MM.1S (cell line): ENCODE measurements around the gene MYO16.

Source experiments
- DNase-seq: peaks from one replicate; pipeline ENCODE4 v3.0.0-alpha.2; 2015
- H2AFZ ChIP-seq: fragments of 300-600 bp; sonication (generic); 2 replicates; pipeline ENCODE4 v1.6.0; 2016; ENCODE audit warnings: antibody characterized with exemption, low read length
- H3F3A ChIP-seq: fragments of 300-600 bp; sonication (generic); 2 replicates; pipeline ENCODE4 v1.6.1; 2016; ENCODE audit warnings: mild to moderate bottlenecking, antibody characterized with exemption, low read length, moderate library complexity, mixed read lengths; ENCODE audit not compliant: insufficient read depth
- H3K27ac ChIP-seq: fragments of 300-600 bp; sonication (generic); 2 replicates; pipeline ENCODE4 v1.5.1; 2016; ENCODE audit warnings: mild to moderate bottlenecking, low read length
- H3K27me3 ChIP-seq: fragments of 300-600 bp; sonication (generic); replicated peaks from 2 replicates; pipeline ENCODE4 v1.6.0; 2016; ENCODE audit warnings: low read length; ENCODE audit not compliant: insufficient read depth
- H3K36me3 ChIP-seq: fragments of 300-600 bp; sonication (generic); replicated peaks from 2 replicates; pipeline ENCODE4 v1.6.1; 2016; ENCODE audit warnings: mild to moderate bottlenecking, low read length, mixed read lengths; ENCODE audit not compliant: insufficient read depth
- H3K4me1 ChIP-seq: fragments of 300-600 bp; sonication (generic); 2 replicates; pipeline ENCODE4 v1.6.1; 2016; ENCODE audit warnings: low read length, mixed read lengths
- H3K4me2 ChIP-seq: fragments of 300-600 bp; sonication (generic); 2 replicates; pipeline ENCODE4 v1.6.0; 2016; ENCODE audit warnings: low read depth, low read length
- H3K4me3 ChIP-seq: fragments of 300-600 bp; sonication (generic); 2 replicates; pipeline ENCODE4 v1.5.1; 2016; ENCODE audit warnings: low read length, mixed read lengths
- H3K79me2 ChIP-seq: fragments of 300-600 bp; sonication (generic); 2 replicates; pipeline ENCODE4 v1.6.1; 2016; ENCODE audit warnings: mixed run types, low read length, mixed read lengths
- H3K9ac ChIP-seq: fragments of 300-600 bp; sonication (generic); 2 replicates; pipeline ENCODE4 v1.6.1; 2016; ENCODE audit warnings: low read length, mixed read lengths
- H3K9me2 ChIP-seq: fragments of 300-600 bp; sonication (generic); replicated peaks from 2 replicates; pipeline ENCODE4 v1.6.1; 2016; ENCODE audit warnings: mild to moderate bottlenecking, low read length, mixed read lengths; ENCODE audit not compliant: insufficient read depth
- H3K9me3 ChIP-seq: fragments of 300-600 bp; sonication (generic); replicated peaks from 2 replicates; pipeline ENCODE4 v1.6.1; 2016; ENCODE audit warnings: mild to moderate bottlenecking, low read length, mixed read lengths; ENCODE audit not compliant: insufficient read depth
- H4K20me1 ChIP-seq: fragments of 300-600 bp; sonication (generic); 2 replicates; pipeline ENCODE4 v1.6.1; 2016; ENCODE audit warnings: mild to moderate bottlenecking, low read length, moderate library complexity, mixed read lengths; ENCODE audit not compliant: insufficient read depth
- EZH2 ChIP-seq: fragments of 300-600 bp; sonication (generic); optimal IDR thresholded peaks from 2 replicates; pipeline ENCODE3; 2017; ENCODE audit warnings: low read depth, mild to moderate bottlenecking, antibody characterized with exemption, low read length, mixed read lengths
- EZH2phosphoT487 ChIP-seq: fragments of 300-600 bp; sonication (generic); IDR thresholded peaks from 2 replicates; pipeline ENCODE4 v1.6.1; 2018; ENCODE audit warnings: antibody characterized with exemption, low read length
- TF ChIP-seq, protein P1 (sequence below): fragments of 300-600 bp; sonication (generic); IDR thresholded peaks from 2 replicates; pipeline ENCODE4 v1.5.1; 2016; ENCODE audit warnings: antibody characterized with exemption, low read length, mixed read lengths

Gene MYO16

GRCh38 chr13:108943842-108944241 lies 314.4 kb downstream of the MYO16 start:
- H3K4me2 ChIP-seq = no peak overlapping the region
- H3K4me3 ChIP-seq = no peak overlapping the region
- no peak overlapping the region for H3K27ac ChIP-seq
- H3K9me2 ChIP-seq = no peaks in the 10 kb centered on the region
- H3K4me1 ChIP-seq = no peaks in the 10 kb centered on the region
- no peaks in the 10 kb centered on the region for H3K9me3 ChIP-seq
- H3K79me2 ChIP-seq = no peaks in the 10 kb centered on the region
- no peak overlapping the region for H2AFZ ChIP-seq
- DNase-seq = no peak
- H4K20me1 ChIP-seq = no peaks in the 10 kb centered on the region
- H3K9ac ChIP-seq = no peak overlapping the region
- no peak for TF ChIP-seq EZH2phosphoT487
- TF ChIP-seq, protein P1, sequence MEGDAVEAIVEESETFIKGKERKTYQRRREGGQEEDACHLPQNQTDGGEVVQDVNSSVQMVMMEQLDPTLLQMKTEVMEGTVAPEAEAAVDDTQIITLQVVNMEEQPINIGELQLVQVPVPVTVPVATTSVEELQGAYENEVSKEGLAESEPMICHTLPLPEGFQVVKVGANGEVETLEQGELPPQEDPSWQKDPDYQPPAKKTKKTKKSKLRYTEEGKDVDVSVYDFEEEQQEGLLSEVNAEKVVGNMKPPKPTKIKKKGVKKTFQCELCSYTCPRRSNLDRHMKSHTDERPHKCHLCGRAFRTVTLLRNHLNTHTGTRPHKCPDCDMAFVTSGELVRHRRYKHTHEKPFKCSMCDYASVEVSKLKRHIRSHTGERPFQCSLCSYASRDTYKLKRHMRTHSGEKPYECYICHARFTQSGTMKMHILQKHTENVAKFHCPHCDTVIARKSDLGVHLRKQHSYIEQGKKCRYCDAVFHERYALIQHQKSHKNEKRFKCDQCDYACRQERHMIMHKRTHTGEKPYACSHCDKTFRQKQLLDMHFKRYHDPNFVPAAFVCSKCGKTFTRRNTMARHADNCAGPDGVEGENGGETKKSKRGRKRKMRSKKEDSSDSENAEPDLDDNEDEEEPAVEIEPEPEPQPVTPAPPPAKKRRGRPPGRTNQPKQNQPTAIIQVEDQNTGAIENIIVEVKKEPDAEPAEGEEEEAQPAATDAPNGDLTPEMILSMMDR = no peak
- H3K36me3 ChIP-seq = no peaks in the 10 kb centered on the region
- no peaks in the 10 kb centered on the region for H3K27me3 ChIP-seq
- H3F3A ChIP-seq = no peaks in the 10 kb centered on the region

GRCh38 chr13:108944760-108945159 lies 315.3 kb downstream of the MYO16 start:
- Histone ChIP-seq H3K9me3 (no peaks in the 10 kb centered on the region), H3K36me3 (no peaks in the 10 kb centered on the region), H3K4me2 (no peak overlapping the region), H3K27ac (no peak overlapping the region), H3K4me1 (no peaks in the 10 kb centered on the region), H3K9ac (no peak overlapping the region), H4K20me1 (no peaks in the 10 kb centered on the region), H3K9me2 (no peaks in the 10 kb centered on the region), H2AFZ (no peak overlapping the region), H3F3A (no peaks in the 10 kb centered on the region), H3K4me3 (no peak overlapping the region), H3K79me2 (no peaks in the 10 kb centered on the region), H3K27me3 (no peaks in the 10 kb centered on the region)
- no peak for DNase-seq
- TF ChIP-seq, protein P1 = no peak
- TF ChIP-seq EZH2 (no peak), EZH2phosphoT487 (no peak)

DNA sequence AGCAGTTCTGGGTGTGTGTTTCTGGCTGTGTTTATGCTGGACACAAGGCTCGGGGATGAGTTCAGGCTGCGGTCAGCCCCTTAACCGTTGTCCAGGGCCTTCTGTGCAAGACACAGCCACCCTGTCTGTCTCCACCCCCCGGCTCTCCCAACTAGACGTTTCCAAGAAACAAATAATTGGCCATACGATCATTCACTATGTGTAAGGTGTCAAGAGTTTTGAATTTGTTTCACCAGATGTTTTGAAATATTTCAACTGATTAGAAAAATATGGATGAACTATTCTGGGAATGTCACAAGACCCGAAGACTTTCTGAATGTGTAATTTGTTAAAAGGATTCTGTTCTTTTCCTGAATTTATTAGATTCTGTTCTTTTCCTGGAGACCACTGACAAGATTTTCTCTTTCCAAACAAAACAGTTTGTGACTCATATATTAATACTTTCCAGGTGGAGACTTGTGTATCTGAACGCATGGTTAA lies 318.2 kb downstream of the MYO16 start:
- Histone ChIP-seq H3K36me3 (no peaks in the 10 kb centered on the region), H2AFZ (no peak overlapping the region), H3K4me2 (no peak overlapping the region), H3K79me2 (no peaks in the 10 kb centered on the region), H3K9me2 (no peaks in the 10 kb centered on the region), H3K4me3 (no peak overlapping the region), H3K27me3 (no peaks in the 10 kb centered on the region), H3K9ac (no peak overlapping the region), H3K9me3 (no peaks in the 10 kb centered on the region), H3K27ac (no peak overlapping the region), H3K4me1 (no peaks in the 10 kb centered on the region), H4K20me1 (no peaks in the 10 kb centered on the region), H3F3A (no peaks in the 10 kb centered on the region)
- TF ChIP-seq EZH2 = no peak
- TF ChIP-seq, protein P1 = no peak
- TF ChIP-seq EZH2phosphoT487 = no peak
- DNase-seq = no peak

GRCh38 chr13:108948251-108948671 lies 318.9 kb downstream of the MYO16 start:
- no peaks in the 10 kb centered on the region for H3K36me3 ChIP-seq
- H3K27ac ChIP-seq = no peak overlapping the region
- H3K79me2 ChIP-seq = no peaks in the 10 kb centered on the region
- no peaks in the 10 kb centered on the region for H4K20me1 ChIP-seq
- H3K4me1 ChIP-seq = no peaks in the 10 kb centered on the region
- H3K9me3 ChIP-seq = no peaks in the 10 kb centered on the region
- no peaks in the 10 kb centered on the region for H3K27me3 ChIP-seq
- no peak overlapping the region for H3K4me2 ChIP-seq
- TF ChIP-seq EZH2phosphoT487 = no peak
- TF ChIP-seq, protein P1 = no peak
- no peak for TF ChIP-seq EZH2
- no peak overlapping the region for H2AFZ ChIP-seq
- no peaks in the 10 kb centered on the region for H3K9me2 ChIP-seq
- no peak overlapping the region for H3K4me3 ChIP-seq
- DNase-seq = no peak
- H3F3A ChIP-seq = no peaks in the 10 kb centered on the region
- no peak overlapping the region for H3K9ac ChIP-seq
